Loucy (cell line): ENCODE data around the gene IDI2.
A peak's percentile ranks its signal among the peaks of the same experiment; 100 is the strongest.

Experiments
- EZH2phosphoT487 ChIP-seq: fragments of 200-600 bp; IDR thresholded peaks from 2 replicates; pipeline ENCODE4 v1.6.1; 2018; ENCODE audit warnings: antibody characterized with exemption, mild to moderate bottlenecking, moderate library complexity, borderline replicate concordance
- TF ChIP-seq, protein P1 (sequence below): fragments of 200-600 bp; sonication (generic); conservative IDR thresholded peaks from 2 replicates; pipeline ENCODE4 v1.5.1; 2014; ENCODE audit warnings: mild to moderate bottlenecking, antibody characterized with exemption, low read length

GRCh38 chr10:1050554-1050953 is 24.9 kb upstream of the IDI2 start:
- TF ChIP-seq, protein P1, sequence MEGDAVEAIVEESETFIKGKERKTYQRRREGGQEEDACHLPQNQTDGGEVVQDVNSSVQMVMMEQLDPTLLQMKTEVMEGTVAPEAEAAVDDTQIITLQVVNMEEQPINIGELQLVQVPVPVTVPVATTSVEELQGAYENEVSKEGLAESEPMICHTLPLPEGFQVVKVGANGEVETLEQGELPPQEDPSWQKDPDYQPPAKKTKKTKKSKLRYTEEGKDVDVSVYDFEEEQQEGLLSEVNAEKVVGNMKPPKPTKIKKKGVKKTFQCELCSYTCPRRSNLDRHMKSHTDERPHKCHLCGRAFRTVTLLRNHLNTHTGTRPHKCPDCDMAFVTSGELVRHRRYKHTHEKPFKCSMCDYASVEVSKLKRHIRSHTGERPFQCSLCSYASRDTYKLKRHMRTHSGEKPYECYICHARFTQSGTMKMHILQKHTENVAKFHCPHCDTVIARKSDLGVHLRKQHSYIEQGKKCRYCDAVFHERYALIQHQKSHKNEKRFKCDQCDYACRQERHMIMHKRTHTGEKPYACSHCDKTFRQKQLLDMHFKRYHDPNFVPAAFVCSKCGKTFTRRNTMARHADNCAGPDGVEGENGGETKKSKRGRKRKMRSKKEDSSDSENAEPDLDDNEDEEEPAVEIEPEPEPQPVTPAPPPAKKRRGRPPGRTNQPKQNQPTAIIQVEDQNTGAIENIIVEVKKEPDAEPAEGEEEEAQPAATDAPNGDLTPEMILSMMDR, result 0 out of 2 replicates have a peak, but pooled peaks have one; percentile 8
- no peak for TF ChIP-seq EZH2phosphoT487
